Erythroblast (primary cell): Measurements from ENCODE around the gene NKX1-2.

Source experiments
- GATA1 ChIP-seq: IDR thresholded peaks from 2 replicates; pipeline ENCODE4 v1.6.1; 2011; ENCODE audit warnings: low read depth, mild to moderate bottlenecking, control low read depth, low read length, moderate library complexity
- POLR2A ChIP-seq: IDR thresholded peaks from 2 replicates; pipeline ENCODE4 v1.6.1; 2011; ENCODE audit warnings: mild to moderate bottlenecking, low read length

DNA sequence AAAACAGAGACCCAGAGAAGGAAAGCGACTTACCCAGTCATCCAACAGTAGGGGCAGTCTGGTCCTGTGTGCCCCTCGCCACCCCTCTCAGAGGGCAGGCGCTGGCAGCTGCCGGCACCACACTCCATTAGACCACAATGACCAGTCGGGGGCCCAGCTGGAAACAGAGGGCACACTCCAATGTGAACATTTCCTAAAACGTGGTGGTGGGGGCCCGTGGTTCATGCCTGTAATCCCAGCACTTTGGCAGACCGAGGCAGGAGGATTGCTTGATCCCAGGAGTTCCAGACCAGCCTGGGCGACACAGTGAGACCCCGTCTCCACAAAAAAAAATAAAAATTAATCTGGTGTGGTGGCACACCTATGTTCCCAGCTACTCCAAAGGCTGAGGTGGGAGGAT, 30.2 kb downstream of the NKX1-2 start:
- TF ChIP-seq POLR2A (no peak), GATA1 (no peak)
